ENCODE data around the gene DMKN.

DNA sequence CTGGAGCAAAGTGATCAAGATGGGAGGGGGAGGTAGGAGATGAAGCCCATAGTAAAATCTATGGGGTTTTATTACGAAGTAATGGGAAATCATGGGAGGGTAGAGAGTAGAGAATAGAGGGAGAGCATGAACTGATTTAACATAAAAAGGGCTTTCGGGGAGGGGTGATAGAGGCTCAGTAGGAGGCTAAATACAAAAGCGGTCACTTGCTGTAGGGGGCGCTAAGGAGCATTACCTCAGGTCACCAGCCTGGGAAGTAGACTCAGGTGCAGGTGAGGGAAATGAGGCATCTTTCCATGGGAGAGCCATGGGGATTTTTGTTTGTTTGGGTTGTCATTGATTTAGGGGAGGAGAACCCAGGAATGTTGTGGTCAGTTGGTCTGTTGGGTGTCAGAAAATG, 37.3 kb downstream of the DMKN start:
- TF ChIP-seq EZH2phosphoT487 (IDR thresholded peaks at IDR 0.05; ENCODE audit: borderline replicate concordance), result no peak
- TF ChIP-seq, protein P1, sequence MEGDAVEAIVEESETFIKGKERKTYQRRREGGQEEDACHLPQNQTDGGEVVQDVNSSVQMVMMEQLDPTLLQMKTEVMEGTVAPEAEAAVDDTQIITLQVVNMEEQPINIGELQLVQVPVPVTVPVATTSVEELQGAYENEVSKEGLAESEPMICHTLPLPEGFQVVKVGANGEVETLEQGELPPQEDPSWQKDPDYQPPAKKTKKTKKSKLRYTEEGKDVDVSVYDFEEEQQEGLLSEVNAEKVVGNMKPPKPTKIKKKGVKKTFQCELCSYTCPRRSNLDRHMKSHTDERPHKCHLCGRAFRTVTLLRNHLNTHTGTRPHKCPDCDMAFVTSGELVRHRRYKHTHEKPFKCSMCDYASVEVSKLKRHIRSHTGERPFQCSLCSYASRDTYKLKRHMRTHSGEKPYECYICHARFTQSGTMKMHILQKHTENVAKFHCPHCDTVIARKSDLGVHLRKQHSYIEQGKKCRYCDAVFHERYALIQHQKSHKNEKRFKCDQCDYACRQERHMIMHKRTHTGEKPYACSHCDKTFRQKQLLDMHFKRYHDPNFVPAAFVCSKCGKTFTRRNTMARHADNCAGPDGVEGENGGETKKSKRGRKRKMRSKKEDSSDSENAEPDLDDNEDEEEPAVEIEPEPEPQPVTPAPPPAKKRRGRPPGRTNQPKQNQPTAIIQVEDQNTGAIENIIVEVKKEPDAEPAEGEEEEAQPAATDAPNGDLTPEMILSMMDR (conservative IDR thresholded peaks at IDR 0.05; ENCODE audit: low read length), result peak; percentile 69
